GM18867 (cell line): Measurements from ENCODE around the gene RXFP1.

ENCODE experiments used
- ATAC-seq: cut with Tn5 transposase; IDR thresholded peaks from one replicate; pipeline ENCODE4 v1.9.1; 2021; ENCODE audit warnings: mild to moderate bottlenecking, moderate library complexity; ENCODE audit not compliant: unreplicated experiment

The RXFP1 gene

GRCh38 chr4:158669310-158669709 is 147.6 kb downstream of the RXFP1 start:
- no peak for ATAC-seq

- peak; percentile 22 for ATAC-seq
Observed at GRCh38 chr4:158670975-158671664, 149.4 kb downstream of the RXFP1 start.

GRCh38 chr4:158671665-158671914 is 149.9 kb downstream of the RXFP1 start, which contains the start of gene C4orf46:
TSS of gene C4orf46 (minus strand) at chr4:158671887. CDS start at chr4:158671801, 86 bp downstream.
- no peak for ATAC-seq

- peak; percentile 79 for ATAC-seq
Observed at GRCh38 chr4:158671915-158672806, 150.5 kb downstream of the RXFP1 start, which contains the start of gene ETFDH. TSS of gene ETFDH (plus strand) at chr4:158672296. CDS start at chr4:158672457, 161 bp downstream.

GRCh38 chr4:158673633-158674032 is 152.0 kb downstream of the RXFP1 start:
- ATAC-seq = no peak

GRCh38 chr4:158676076-158676475 is 154.4 kb downstream of the RXFP1 start:
- no peak for ATAC-seq

GRCh38 chr4:158678767-158679166 is 157.1 kb downstream of the RXFP1 start:
- no peak for ATAC-seq

- no peak for ATAC-seq
Observed at GRCh38 chr4:158681629-158682028, 159.9 kb downstream of the RXFP1 start.

- no peak for ATAC-seq
Observed at GRCh38 chr4:158682066-158682465, 160.4 kb downstream of the RXFP1 start.

GRCh38 chr4:158688813-158689212 is 167.1 kb downstream of the RXFP1 start:
- ATAC-seq = no peak
